KOPT-K1 (cell line): ENCODE data around the gene CLRN2.
A peak's percentile ranks its signal among the peaks of the same experiment; 100 is the strongest.

Experiments
- H3K27ac ChIP-seq: fragments of 200-600 bp; sonication (generic); 2 replicates; pipeline ENCODE4 v1.5.1; 2016; ENCODE audit warnings: antibody characterized with exemption, mild to moderate bottlenecking, low read depth, low read length; ENCODE audit not compliant: poor library complexity, severe bottlenecking
- H3K36me3 ChIP-seq: fragments of 200-600 bp; sonication (generic); 2 replicates; pipeline ENCODE4 v1.5.1; 2017; ENCODE audit warnings: antibody characterized with exemption, mild to moderate bottlenecking, low read length, moderate library complexity; ENCODE audit not compliant: insufficient read depth
- H3K9me3 ChIP-seq: fragments of 200-600 bp; sonication (generic); 2 replicates; pipeline ENCODE4 v1.5.1; 2017; ENCODE audit warnings: antibody characterized with exemption, low read length, mild to moderate bottlenecking; ENCODE audit not compliant: insufficient read depth, poor library complexity, severe bottlenecking

Gene CLRN2

GRCh38 chr4:17492876-17493275 is 22.1 kb upstream of the CLRN2 start:
- Histone ChIP-seq H3K36me3 (peaks cover 81% of the 10 kb centered on the region), H3K27ac (no peak overlapping the region), H3K9me3 (no peaks in the 10 kb centered on the region)

- peaks cover 81% of the 10 kb centered on the region for H3K36me3 ChIP-seq
- H3K27ac ChIP-seq = no peak overlapping the region
- H3K9me3 ChIP-seq = no peaks in the 10 kb centered on the region
Measured at GRCh38 chr4:17493619-17494018, 21.3 kb upstream of the CLRN2 start.

GRCh38 chr4:17494258-17495190 is 20.4 kb upstream of the CLRN2 start:
- no peaks in the 10 kb centered on the region for H3K9me3 ChIP-seq
- H3K27ac ChIP-seq = no peak overlapping the region
- H3K36me3 ChIP-seq = peaks cover 86% of the 10 kb centered on the region

GRCh38 chr4:17497890-17498523 is 17.0 kb upstream of the CLRN2 start:
- Histone ChIP-seq H3K36me3 (peaks cover 90% of the 10 kb centered on the region), H3K9me3 (no peaks in the 10 kb centered on the region), H3K27ac (no peak overlapping the region)

GRCh38 chr4:17500574-17500973 is 14.4 kb upstream of the CLRN2 start:
- H3K36me3 ChIP-seq = peaks cover 87% of the 10 kb centered on the region
- H3K27ac ChIP-seq = no peak overlapping the region
- no peaks in the 10 kb centered on the region for H3K9me3 ChIP-seq

GRCh38 chr4:17502756-17503155 is 12.2 kb upstream of the CLRN2 start:
- H3K9me3 ChIP-seq = no peaks in the 10 kb centered on the region
- H3K27ac ChIP-seq = no peak overlapping the region
- H3K36me3 ChIP-seq = peaks cover 91% of the 10 kb centered on the region

- H3K27ac ChIP-seq = no peak overlapping the region
- peaks cover 90% of the 10 kb centered on the region for H3K36me3 ChIP-seq
- H3K9me3 ChIP-seq = no peaks in the 10 kb centered on the region
Measured at GRCh38 chr4:17504081-17504480, 10.9 kb upstream of the CLRN2 start.

- Histone ChIP-seq H3K36me3 (peaks cover 32% of the 10 kb centered on the region), H3K9me3 (no peaks in the 10 kb centered on the region), H3K27ac (no peak overlapping the region)
Measured at GRCh38 chr4:17510582-17510981, 4.4 kb upstream of the CLRN2 start.

GRCh38 chr4:17511051-17511450 is 3.9 kb upstream of the CLRN2 start:
- H3K9me3 ChIP-seq = no peaks in the 10 kb centered on the region
- H3K27ac ChIP-seq = peak overlapping the region; percentile 54
- peaks cover 31% of the 10 kb centered on the region for H3K36me3 ChIP-seq

- Histone ChIP-seq H3K36me3 (peaks cover 29% of the 10 kb centered on the region), H3K9me3 (no peaks in the 10 kb centered on the region), H3K27ac (peak overlapping the region; percentile 54)
Measured at GRCh38 chr4:17511509-17511949, 3.4 kb upstream of the CLRN2 start.

GRCh38 chr4:17511950-17512795 is 2.8 kb upstream of the CLRN2 start, which contains the start of gene QDPR:
Gene QDPR, minus strand, starts transcription at chr4:17512090. Its CDS starts 36 bp downstream, at chr4:17512054.
- H3K36me3 ChIP-seq = peaks cover 23% of the 10 kb centered on the region
- peak within 1 kb of the TSS; percentile 54 for H3K27ac ChIP-seq
- no peaks in the 10 kb centered on the region for H3K9me3 ChIP-seq

GRCh38 chr4:17512973-17513665 is 1.8 kb upstream of the CLRN2 start:
- Histone ChIP-seq H3K36me3 (peaks cover 13% of the 10 kb centered on the region), H3K27ac (no peak overlapping the region), H3K9me3 (no peaks in the 10 kb centered on the region)

GRCh38 chr4:17515445-17516407 is 761 bp downstream of the CLRN2 start:
- Histone ChIP-seq H3K36me3 (no peaks in the 10 kb centered on the region), H3K9me3 (no peaks in the 10 kb centered on the region)

More at GRCh38 chr4:17515445-17516407, 761 bp downstream of the CLRN2 start:
- no peak overlapping the region for H3K27ac ChIP-seq
